SHP77 (cell line): ENCODE measurements around the gene TIFAB.

Source experiments
- DNase-seq, 2 experiments: peaks; one replicate each; lab custom pipeline; 2025; lab: John Stamatoyannopoulos, UW

The TIFAB gene

GRCh38 chr5:135458356-135458755 lies 6.2 kb upstream of the TIFAB start:
- no peak for DNase-seq

GRCh38 chr5:135457424-135458071 lies 5.4 kb upstream of the TIFAB start:
- DNase-seq: peak; percentile 52

GRCh38 chr5:135456238-135457099 lies 4.3 kb upstream of the TIFAB start:
- DNase-seq: no peak

- no peak for DNase-seq
These were observed 3.7 kb upstream of the TIFAB start for GRCh38 chr5:135455876-135456237.

GRCh38 chr5:135454946-135455345 lies 2.8 kb upstream of the TIFAB start:
- no peak for DNase-seq

- DNase-seq: no peak
These were observed 1.5 kb upstream of the TIFAB start for GRCh38 chr5:135453613-135454012.

GRCh38 chr5:135451581-135452320 lies 400 bp downstream of the TIFAB start:
- DNase-seq: no peak

- DNase-seq: no peak
These were observed 1.2 kb downstream of the TIFAB start for GRCh38 chr5:135450952-135451351.

GRCh38 chr5:135450336-135450735 lies 1.8 kb downstream of the TIFAB start:
- no peak for DNase-seq

GRCh38 chr5:135449644-135450043 lies 2.5 kb downstream of the TIFAB start:
- no peak for DNase-seq

GRCh38 chr5:135448791-135449507 lies 3.2 kb downstream of the TIFAB start:
- no peak for DNase-seq

- DNase-seq: no peak
These were observed 3.9 kb downstream of the TIFAB start for GRCh38 chr5:135448071-135448739.

- no peak for DNase-seq
These were observed 4.7 kb downstream of the TIFAB start, which contains the start of gene DCANP1 for GRCh38 chr5:135447298-135447929. Gene DCANP1, minus strand, starts transcription at chr5:135447348. Its CDS starts 240 bp downstream, at chr5:135447108.

GRCh38 chr5:135446615-135447014 lies 5.5 kb downstream of the TIFAB start:
- DNase-seq: no peak

- DNase-seq: no peak
These were observed 5.9 kb downstream of the TIFAB start for GRCh38 chr5:135446206-135446605.

- no peak for DNase-seq
These were observed 6.7 kb downstream of the TIFAB start for GRCh38 chr5:135445306-135445985.

GRCh38 chr5:135444881-135445280 lies 7.3 kb downstream of the TIFAB start:
- no peak for DNase-seq

- DNase-seq: no peak
These were observed 7.8 kb downstream of the TIFAB start for GRCh38 chr5:135444360-135444759.

GRCh38 chr5:135443161-135443960 lies 8.8 kb downstream of the TIFAB start:
- no peak for DNase-seq
